NOMO-1 (cell line): ENCODE results near the gene NRXN3.
"Not testable (repeated sequence)": the region's sequence is repeated elsewhere in the genome, so short reads cannot be mapped to it uniquely, and the experiment has no call there.

Experiments
- DNase-seq, 2 experiments: peaks; one replicate each; lab custom pipeline; 2025; ENCODE audit not compliant: unreplicated experiment in 2 of 2; lab: John Stamatoyannopoulos, UW

Gene NRXN3

GRCh38 chr14:78398216-78398615, 228.0 kb downstream of the NRXN3 start:
- no peak for DNase-seq

- DNase-seq = peak in 1 of 2 experiments; percentile 1
Observed at GRCh38 chr14:78399316-78399889, 229.2 kb downstream of the NRXN3 start.

GRCh38 chr14:78401866-78402265, 231.7 kb downstream of the NRXN3 start:
- no peak for DNase-seq

GRCh38 chr14:78403278-78403815, 233.2 kb downstream of the NRXN3 start:
- DNase-seq = no peak

- no peak for DNase-seq
Observed at GRCh38 chr14:78405079-78405856, 235.1 kb downstream of the NRXN3 start.

GRCh38 chr14:78412475-78412874, 242.3 kb downstream of the NRXN3 start:
- DNase-seq = no peak

- no peak for DNase-seq
Observed at GRCh38 chr14:78414172-78414571, 244.0 kb downstream of the NRXN3 start.

GRCh38 chr14:78417532-78417931, 247.4 kb downstream of the NRXN3 start:
- DNase-seq = no peak

GRCh38 chr14:78424311-78424710, 254.1 kb downstream of the NRXN3 start:
- no peak for DNase-seq

- DNase-seq = no peak
Observed at GRCh38 chr14:78425330-78425729, 255.2 kb downstream of the NRXN3 start.

GRCh38 chr14:78425782-78426181, 255.6 kb downstream of the NRXN3 start:
- no peak for DNase-seq

GRCh38 chr14:78432046-78432445, 261.9 kb downstream of the NRXN3 start:
- DNase-seq = no peak

GRCh38 chr14:78437448-78437847, 267.3 kb downstream of the NRXN3 start:
- not testable (repeated sequence) for DNase-seq

- DNase-seq = no peak
Observed at GRCh38 chr14:78440356-78440894, 270.3 kb downstream of the NRXN3 start.

- no peak for DNase-seq
Observed at GRCh38 chr14:78443834-78444233, 273.7 kb downstream of the NRXN3 start.

GRCh38 chr14:78445275-78445674, 275.1 kb downstream of the NRXN3 start:
- DNase-seq = no peak

GRCh38 chr14:78446807-78447206, 276.6 kb downstream of the NRXN3 start:
- no peak for DNase-seq

GRCh38 chr14:78448164-78449094, 278.3 kb downstream of the NRXN3 start:
- peak; percentile 5 to 53 for DNase-seq

- peak; percentile 73 to 87 for DNase-seq
Observed at GRCh38 chr14:78450669-78451318, 280.6 kb downstream of the NRXN3 start.

GRCh38 chr14:78451319-78451695, 281.1 kb downstream of the NRXN3 start:
- peak; percentile 28 to 81 for DNase-seq
